GM23338 (cell line): ENCODE results near the gene TWF2. TPM values are rescaled to one million over a fixed set of nuclear protein-coding genes. Genes with fewer than 3 reads are reported as not detected.

Source experiments
- ATAC-seq: fragments of 200-7000 bp; cut with Tn5 transposase; 3 replicates; pipeline ENCODE4 v1.9.1; 2020
- DNase-seq: peaks from one replicate; pipeline ENCODE4 v3.0.0-alpha.2; 2015; ENCODE audit warnings: low spot score
- H2AFZ ChIP-seq: fragments of 200-600 bp; sonication (generic); 2 replicates; pipeline ENCODE4 v1.8.0; 2016; ENCODE audit warnings: antibody characterized with exemption, mild to moderate bottlenecking, moderate library complexity
- H3F3A ChIP-seq: fragments of 200-600 bp; sonication (generic); replicated peaks from 2 replicates; pipeline ENCODE4 v1.8.0; 2017; ENCODE audit warnings: antibody characterized with exemption, mixed run types, low read depth
- H3K27ac ChIP-seq: fragments of 200-600 bp; sonication (generic); 2 replicates; pipeline ENCODE4 v1.6.1; 2016; ENCODE audit warnings: low read depth
- H3K27me3 ChIP-seq: fragments of 200-600 bp; sonication (generic); 2 replicates; pipeline ENCODE4 v1.8.0; 2016; ENCODE audit warnings: mild to moderate bottlenecking, mixed run types, moderate library complexity; ENCODE audit not compliant: insufficient read depth
- H3K36me3 ChIP-seq: fragments of 200-600 bp; sonication (generic); 2 replicates; pipeline ENCODE4 v1.8.0; 2016; ENCODE audit warnings: mild to moderate bottlenecking; ENCODE audit not compliant: insufficient read depth
- H3K4me1 ChIP-seq: fragments of 200-600 bp; sonication (generic); 2 replicates; pipeline ENCODE4 v1.8.0; 2016; ENCODE audit warnings: mild to moderate bottlenecking, moderate library complexity; ENCODE audit not compliant: insufficient read depth
- H3K4me2 ChIP-seq: fragments of 200-600 bp; sonication (generic); 2 replicates; pipeline ENCODE4 v1.7.1; 2017; ENCODE audit warnings: mixed run types
- H3K4me3 ChIP-seq: fragments of 200-600 bp; sonication (generic); 2 replicates; pipeline ENCODE4 v1.6.1; 2016; ENCODE audit warnings: mixed run types
- H3K79me2 ChIP-seq: fragments of 200-600 bp; sonication (generic); replicated peaks from 2 replicates; pipeline ENCODE4 v1.8.0; 2017; ENCODE audit warnings: mild to moderate bottlenecking; ENCODE audit not compliant: insufficient read depth
- H3K9me2 ChIP-seq: fragments of 200-600 bp; sonication (generic); 2 replicates; pipeline ENCODE4 v1.8.0; 2017; ENCODE audit not compliant: insufficient read depth
- H4K20me1 ChIP-seq: fragments of 200-600 bp; sonication (generic); replicated peaks from 2 replicates; pipeline ENCODE4 v1.8.0; 2017; ENCODE audit warnings: mild to moderate bottlenecking; ENCODE audit not compliant: insufficient read depth
- H3K27ac Mint-ChIP-seq: 2 replicates; pipeline ENCODE4 v1.8.0; 2020; ENCODE audit warnings: inconsistent platforms, mild to moderate bottlenecking, moderate library complexity, mixed read lengths
- H3K27me3 Mint-ChIP-seq: 3 replicates; pipeline ENCODE4 v1.8.0; 2022; ENCODE audit warnings: low read depth, mild to moderate bottlenecking, moderate library complexity, mixed read lengths, inconsistent platforms; ENCODE audit not compliant: insufficient read depth, poor library complexity
- H3K36me3 Mint-ChIP-seq: 3 replicates; pipeline ENCODE4 v1.8.0; 2021; ENCODE audit warnings: low read depth, mild to moderate bottlenecking, inconsistent platforms, moderate library complexity, mixed read lengths
- H3K4me1 Mint-ChIP-seq: 3 replicates; pipeline ENCODE4 v1.8.0; 2020; ENCODE audit warnings: mild to moderate bottlenecking, inconsistent platforms, mixed read lengths
- H3K4me3 Mint-ChIP-seq: 3 replicates; pipeline ENCODE4 v1.8.0; 2021; ENCODE audit warnings: moderate library complexity, mild to moderate bottlenecking, inconsistent platforms, mixed read lengths
- H3K9me3 Mint-ChIP-seq: 3 replicates; pipeline ENCODE4 v1.8.0; 2020; ENCODE audit warnings: moderate library complexity, mild to moderate bottlenecking, inconsistent platforms, mixed read lengths
- CREB1 ChIP-seq: fragments of 250-450 bp; sonication (Bioruptor Pico); IDR thresholded peaks from 2 replicates; pipeline ENCODE4 v1.5.0; 2020; ENCODE audit warnings: low read depth, mild to moderate bottlenecking, moderate library complexity
- CTCF ChIP-seq, 2 experiments: fragments of 200-600 bp in 1 of 2; sonication (generic) in 1 of 2; conservative IDR thresholded peaks; 2 replicates each; pipeline versions ENCODE4 v1.5.1 to v1.6.1; 2016 to 2017; ENCODE audit warnings: antibody characterized with exemption in 2 of 2, low read depth in 2 of 2, mild to moderate bottlenecking in 2 of 2, moderate library complexity in 1 of 2
- ETS1 ChIP-seq: IDR thresholded peaks from 2 replicates; pipeline ENCODE4 v1.6.1; 2016; ENCODE audit warnings: antibody characterized with exemption
- EZH2 ChIP-seq: fragments of 200-600 bp; sonication (generic); IDR thresholded peaks from one replicate; pipeline ENCODE4 v1.8.0; 2017; ENCODE audit warnings: antibody characterized with exemption, mild to moderate bottlenecking, low read depth; ENCODE audit not compliant: unreplicated experiment
- EZH2phosphoT487 ChIP-seq: fragments of 200-600 bp; sonication (generic); IDR thresholded peaks from one replicate; pipeline ENCODE4 v1.8.1; 2018; ENCODE audit warnings: antibody characterized with exemption; ENCODE audit not compliant: unreplicated experiment
- JUNB ChIP-seq: IDR thresholded peaks from one replicate; pipeline ENCODE4 v1.6.1; 2016; ENCODE audit warnings: antibody characterized with exemption; ENCODE audit not compliant: unreplicated experiment
- NANOG ChIP-seq: IDR thresholded peaks from 2 replicates; pipeline ENCODE4 v1.6.1; 2016; ENCODE audit warnings: antibody characterized with exemption, borderline replicate concordance
- POLR2AphosphoS5 ChIP-seq: IDR thresholded peaks from 2 replicates; pipeline ENCODE4 v1.6.1; 2016; ENCODE audit warnings: antibody characterized with exemption, low read depth
- REST ChIP-seq: IDR thresholded peaks from one replicate; pipeline ENCODE4 v1.6.1; 2018; ENCODE audit warnings: antibody characterized with exemption; ENCODE audit not compliant: unreplicated experiment
- STAT1 ChIP-seq: IDR thresholded peaks from one replicate; pipeline ENCODE4 v1.6.1; 2016; ENCODE audit warnings: antibody characterized with exemption; ENCODE audit not compliant: unreplicated experiment
- ZNF114 ChIP-seq: fragments of 250-450 bp; sonication (Bioruptor Pico); IDR thresholded peaks from 2 replicates; pipeline ENCODE4 v1.5.0; 2020; ENCODE audit warnings: mild to moderate bottlenecking, moderate library complexity
- ZNF331 ChIP-seq: fragments of 250-450 bp; sonication (Bioruptor Pico); IDR thresholded peaks from 2 replicates; pipeline ENCODE4 v1.5.0; 2020; ENCODE audit warnings: low read depth, mild to moderate bottlenecking, moderate library complexity
- ZNF462 ChIP-seq: fragments of 250-450 bp; sonication (Bioruptor Pico); IDR thresholded peaks from 2 replicates; pipeline ENCODE4 v1.5.0; 2020; ENCODE audit warnings: mild to moderate bottlenecking, moderate library complexity
- polyA plus RNA-seq: library from polyadenylated mRNA; unstranded; fragments of >200 nt; fragmentation: Nextera tagmentation; extraction: Ambion mirVana; gene quantifications from 2 replicates; pipeline ENCODE4 v1.2.1, GENCODE V29; 2016
- total RNA-seq: library from RNA; depleted of rRNA; stranded (reverse); fragments of >200 nt; shearing (Covaris generic); gene quantifications from 2 replicates; pipeline ENCODE4 v1.2.3, GENCODE V29; 2014

TWF2 gene
- total and polyA plus RNA-seq, 2 experiments from 2014 or later: 38.9 to 120 TPM

GRCh38 chr3:52218937-52219650 is 19.9 kb downstream of the TWF2 start (continued):
- no peak for TF ChIP-seq ZNF331

GRCh38 chr3:52218454-52218853 is 20.5 kb downstream of the TWF2 start:
- Histone ChIP-seq H3K4me2 (no peak overlapping the region), H3K4me1 (peaks cover 3% of the 10 kb centered on the region), H3K27ac (no peak overlapping the region), H3K36me3 (peaks cover 10% of the 10 kb centered on the region), H3F3A (no peaks in the 10 kb centered on the region), H3K27me3 (no peaks in the 10 kb centered on the region), H3K79me2 (no peaks in the 10 kb centered on the region), H3K4me3 (no peak overlapping the region), H4K20me1 (peaks cover 2% of the 10 kb centered on the region; the same call in 1 of the 2 replicates), H2AFZ (no peak overlapping the region), H3K9me2 (no peaks in the 10 kb centered on the region)
- Mint-ChIP-seq H3K4me3 (no peak overlapping the region), H3K9me3 (no peaks in the 10 kb centered on the region), H3K4me1 (peaks cover 8% of the 10 kb centered on the region; the same call in 2 of the 3 replicates), H3K36me3 (peaks cover 22% of the 10 kb centered on the region), H3K27me3 (peaks cover 11% of the 10 kb centered on the region), H3K27ac (no peak overlapping the region)
- TF ChIP-seq ZNF462 (no peak), STAT1 (no peak), EZH2 (no peak), CTCF (conservative IDR thresholded peaks at IDR 0.05; ENCODE audit: low read depth in 2 of 2) (no peak), JUNB (no peak), ETS1 (no peak), NANOG (no peak), ZNF331 (no peak), POLR2AphosphoS5 (no peak), REST (no peak), ZNF114 (CRISPR knock-in tag) (no peak), CREB1 (CRISPR knock-in tag) (no peak), EZH2phosphoT487 (no peak)
- DNase-seq (no peak), ATAC-seq (no peak)
